Vein endothelial cell (primary cell): ENCODE data around the gene GNG10. TPM values are rescaled to one million over a fixed set of nuclear protein-coding genes. Genes with fewer than 3 reads are reported as not detected.

ENCODE experiments used
- total RNA-seq: library from RNA; depleted of rRNA; stranded (reverse); fragments of >200 nt; gene quantifications from 2 replicates; pipeline ENCODE4 v1.2.3, GENCODE V29; 2012

Gene GNG10
- 54.5 and 69.5 TPM in 2 replicates for total RNA-seq

DNA sequence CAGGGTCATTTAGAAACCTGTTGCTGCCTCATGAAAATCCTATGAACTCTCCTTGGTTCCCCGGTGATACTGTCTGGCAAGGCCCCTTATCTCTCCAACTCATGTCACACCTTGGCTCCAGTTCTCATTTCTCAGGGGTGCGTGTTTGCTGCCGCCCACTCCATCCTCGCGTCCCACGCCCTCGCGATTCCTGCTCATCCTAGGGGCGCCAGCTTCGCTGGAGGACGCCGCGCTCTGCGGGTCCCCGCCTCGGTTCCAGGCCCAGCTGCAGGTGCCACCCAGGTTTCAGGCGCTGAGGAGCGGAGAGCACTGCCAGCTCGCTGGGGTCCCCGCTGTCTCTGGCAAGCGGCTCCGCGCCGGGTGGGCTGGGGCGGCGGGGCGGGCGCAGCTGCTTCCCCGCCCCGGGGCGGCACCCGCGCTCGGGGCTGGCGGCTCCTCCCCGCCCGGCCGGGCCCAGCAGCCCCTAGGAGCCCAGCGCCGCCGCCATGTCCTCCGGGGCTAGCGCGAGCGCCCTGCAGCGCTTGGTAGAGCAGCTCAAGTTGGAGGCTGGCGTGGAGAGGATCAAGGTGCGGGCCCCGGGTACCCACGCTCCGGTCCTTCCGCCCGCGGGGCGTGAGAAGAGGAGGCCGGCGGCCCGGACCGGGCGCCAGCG is at the start of gene GNG10:
Gene GNG10, plus strand, starts transcription at position 456 of the 652 bp plus-strand sequence. Its CDS starts 30 bp downstream, at position 486.

DNA sequence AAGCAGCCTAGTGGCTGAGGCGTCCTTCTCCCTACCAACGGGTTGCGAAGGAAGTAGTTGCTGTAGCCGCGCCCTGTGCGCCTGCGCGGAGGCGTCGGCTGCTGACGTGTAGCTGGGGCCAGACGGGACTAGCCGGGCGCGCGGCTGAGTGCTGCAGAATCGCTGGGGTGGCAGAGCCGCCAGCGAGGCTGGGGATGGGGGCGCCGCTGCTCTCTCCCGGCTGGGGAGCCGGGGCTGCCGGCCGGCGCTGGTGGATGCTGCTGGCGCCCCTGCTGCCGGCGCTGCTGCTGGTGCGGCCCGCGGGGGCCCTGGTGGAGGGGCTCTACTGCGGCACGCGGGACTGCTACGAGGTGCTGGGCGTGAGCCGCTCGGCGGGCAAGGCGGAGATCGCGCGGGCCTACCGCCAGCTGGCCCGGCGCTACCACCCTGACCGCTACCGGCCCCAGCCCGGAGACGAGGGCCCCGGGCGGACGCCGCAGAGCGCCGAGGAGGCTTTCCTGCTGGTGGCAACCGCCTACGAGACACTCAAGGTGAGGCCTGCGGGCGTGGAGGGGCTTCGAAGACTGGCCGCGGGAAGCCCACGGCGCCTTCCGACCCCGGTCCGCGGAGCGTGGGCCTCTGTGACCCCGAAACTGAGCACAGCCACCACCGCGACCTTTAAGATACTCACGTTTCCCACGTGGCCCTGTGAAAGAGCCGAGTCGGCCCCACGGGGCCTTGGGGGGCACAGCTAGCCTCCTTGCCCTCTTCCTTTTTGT is 30.0 kb upstream of the GNG10 start, which contains the start of gene DNAJC25:
Gene DNAJC25, plus strand, starts transcription at position 121 of the 758 bp plus-strand sequence. Its CDS starts 74 bp downstream, at position 195.

Other genes with a start within 250 kb of the GNG10 start
- gene ECPAS, start 177.2 kb upstream of the GNG10 start, total RNA-seq = 97.7 and 98.3 TPM in 2 replicates
- 2.8 and 2.9 TPM in 2 replicates for gene ZNF483, start 136.4 kb upstream of the GNG10 start, total RNA-seq
- gene PTGR1, start 62.0 kb upstream of the GNG10 start, total RNA-seq = 30.1 and 44.9 TPM in 2 replicates
- 2.9 and 4.7 TPM in 2 replicates for gene DNAJC25, start 30.3 kb upstream of the GNG10 start, total RNA-seq
- not detected in 2 replicates for gene SHOC1, start 133.3 kb downstream of the GNG10 start, total RNA-seq
- gene UGCG, start 235.2 kb downstream of the GNG10 start, total RNA-seq = 50.6 and 59.1 TPM in 2 replicates